Activated CD4-positive, alpha-beta T cell treated with anti-CD3 and anti-CD28 coated beads for 48 hours (primary cell): ENCODE data around the gene RPP30.

ENCODE experiments used
- DNase-seq: peaks from one replicate; pipeline ENCODE4 v3.0.0-alpha.2; 2020

Gene RPP30

GRCh38 chr10:90871766-90872647 is at the start of gene RPP30:
RPP30 (plus strand) TSS chr10:90871974; CDS start chr10:90871987, 13 bp downstream.
- DNase-seq: peak; percentile 90

- no peak for DNase-seq
These were observed 49.3 kb upstream of the RPP30 start for GRCh38 chr10:90822508-90822907.

- no peak for DNase-seq
These were observed 39.7 kb upstream of the RPP30 start for GRCh38 chr10:90832111-90832510.

- DNase-seq: no peak
These were observed 37.4 kb upstream of the RPP30 start for GRCh38 chr10:90834326-90834725.

- no peak for DNase-seq
These were observed 34.3 kb upstream of the RPP30 start for GRCh38 chr10:90837486-90837885.

- no peak for DNase-seq
These were observed 29.0 kb upstream of the RPP30 start for GRCh38 chr10:90842725-90843124.

GRCh38 chr10:90845726-90846125 is 26.0 kb upstream of the RPP30 start:
- no peak for DNase-seq

GRCh38 chr10:90846746-90847145 is 25.0 kb upstream of the RPP30 start:
- DNase-seq: no peak

GRCh38 chr10:90847436-90847835 is 24.3 kb upstream of the RPP30 start:
- DNase-seq: no peak

- no peak for DNase-seq
These were observed 21.6 kb upstream of the RPP30 start for GRCh38 chr10:90849956-90850749.

- no peak for DNase-seq
These were observed 16.6 kb upstream of the RPP30 start for GRCh38 chr10:90855126-90855525.

GRCh38 chr10:90856261-90856660 is 15.5 kb upstream of the RPP30 start:
- DNase-seq: no peak

GRCh38 chr10:90856964-90857634 is 14.7 kb upstream of the RPP30 start:
- DNase-seq: peak; percentile 13

- DNase-seq: peak; percentile 63
These were observed 13.9 kb upstream of the RPP30 start, which contains the start of gene HTR7 for GRCh38 chr10:90857635-90858460. HTR7 (minus strand) TSS chr10:90858039; CDS start chr10:90857671, 368 bp downstream.

GRCh38 chr10:90858461-90858968 is 13.3 kb upstream of the RPP30 start:
- no peak for DNase-seq

- DNase-seq: no peak
These were observed 12.4 kb upstream of the RPP30 start for GRCh38 chr10:90859321-90859751.

GRCh38 chr10:90860790-90861189 is 11.0 kb upstream of the RPP30 start:
- no peak for DNase-seq

- DNase-seq: no peak
These were observed 8.8 kb upstream of the RPP30 start for GRCh38 chr10:90862908-90863514.

- no peak for DNase-seq
These were observed 6.4 kb upstream of the RPP30 start for GRCh38 chr10:90865401-90865800.

GRCh38 chr10:90866050-90866598 is 5.7 kb upstream of the RPP30 start:
- no peak for DNase-seq

- peak; percentile 57 for DNase-seq
These were observed 452 bp upstream of the RPP30 start for GRCh38 chr10:90871279-90871765.
